OCI-LY1 (cell line): ENCODE results near the gene MMP10.

Source experiments
- EZH2 ChIP-seq: fragments of 200-600 bp; sonication (generic), shearing (Covaris generic); IDR thresholded peaks from 2 replicates; pipeline ENCODE4 v1.8.0; 2017; ENCODE audit warnings: borderline replicate concordance, mixed run types, mild to moderate bottlenecking, antibody characterized with exemption, low read length, moderate library complexity, mixed read lengths
- TF ChIP-seq, protein P1 (sequence below): fragments of 200-600 bp; sonication (generic), shearing (Covaris generic); IDR thresholded peaks from 2 replicates; pipeline ENCODE4 v1.5.1; 2017; ENCODE audit warnings: mild to moderate bottlenecking, antibody characterized with exemption, low read length, moderate library complexity, mixed read lengths

DNA sequence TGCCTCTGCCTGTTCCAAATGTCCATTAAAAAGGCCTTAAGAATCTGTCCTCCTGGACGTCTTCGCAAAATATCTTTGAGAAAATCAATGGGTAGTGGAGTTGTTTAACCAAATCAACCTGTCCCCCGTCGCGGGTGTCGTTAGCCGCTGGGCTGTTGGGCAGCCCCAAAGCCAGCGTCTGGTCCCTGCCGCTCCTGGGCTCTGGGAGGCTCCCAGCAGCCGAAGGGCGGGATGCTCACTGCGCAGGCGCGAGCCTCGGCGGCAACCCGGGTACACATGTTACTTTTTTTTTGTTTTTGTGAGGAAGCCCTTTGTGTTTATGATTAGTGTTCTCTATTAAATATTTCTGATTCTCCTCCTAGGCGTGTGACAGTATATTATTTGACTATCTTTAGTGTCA is 12.6 kb downstream of the MMP10 start:
- TF ChIP-seq, protein P1, sequence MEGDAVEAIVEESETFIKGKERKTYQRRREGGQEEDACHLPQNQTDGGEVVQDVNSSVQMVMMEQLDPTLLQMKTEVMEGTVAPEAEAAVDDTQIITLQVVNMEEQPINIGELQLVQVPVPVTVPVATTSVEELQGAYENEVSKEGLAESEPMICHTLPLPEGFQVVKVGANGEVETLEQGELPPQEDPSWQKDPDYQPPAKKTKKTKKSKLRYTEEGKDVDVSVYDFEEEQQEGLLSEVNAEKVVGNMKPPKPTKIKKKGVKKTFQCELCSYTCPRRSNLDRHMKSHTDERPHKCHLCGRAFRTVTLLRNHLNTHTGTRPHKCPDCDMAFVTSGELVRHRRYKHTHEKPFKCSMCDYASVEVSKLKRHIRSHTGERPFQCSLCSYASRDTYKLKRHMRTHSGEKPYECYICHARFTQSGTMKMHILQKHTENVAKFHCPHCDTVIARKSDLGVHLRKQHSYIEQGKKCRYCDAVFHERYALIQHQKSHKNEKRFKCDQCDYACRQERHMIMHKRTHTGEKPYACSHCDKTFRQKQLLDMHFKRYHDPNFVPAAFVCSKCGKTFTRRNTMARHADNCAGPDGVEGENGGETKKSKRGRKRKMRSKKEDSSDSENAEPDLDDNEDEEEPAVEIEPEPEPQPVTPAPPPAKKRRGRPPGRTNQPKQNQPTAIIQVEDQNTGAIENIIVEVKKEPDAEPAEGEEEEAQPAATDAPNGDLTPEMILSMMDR = no peak
- TF ChIP-seq EZH2 = no peak
